Measurements from ENCODE around the gene STAT2.

DNA sequence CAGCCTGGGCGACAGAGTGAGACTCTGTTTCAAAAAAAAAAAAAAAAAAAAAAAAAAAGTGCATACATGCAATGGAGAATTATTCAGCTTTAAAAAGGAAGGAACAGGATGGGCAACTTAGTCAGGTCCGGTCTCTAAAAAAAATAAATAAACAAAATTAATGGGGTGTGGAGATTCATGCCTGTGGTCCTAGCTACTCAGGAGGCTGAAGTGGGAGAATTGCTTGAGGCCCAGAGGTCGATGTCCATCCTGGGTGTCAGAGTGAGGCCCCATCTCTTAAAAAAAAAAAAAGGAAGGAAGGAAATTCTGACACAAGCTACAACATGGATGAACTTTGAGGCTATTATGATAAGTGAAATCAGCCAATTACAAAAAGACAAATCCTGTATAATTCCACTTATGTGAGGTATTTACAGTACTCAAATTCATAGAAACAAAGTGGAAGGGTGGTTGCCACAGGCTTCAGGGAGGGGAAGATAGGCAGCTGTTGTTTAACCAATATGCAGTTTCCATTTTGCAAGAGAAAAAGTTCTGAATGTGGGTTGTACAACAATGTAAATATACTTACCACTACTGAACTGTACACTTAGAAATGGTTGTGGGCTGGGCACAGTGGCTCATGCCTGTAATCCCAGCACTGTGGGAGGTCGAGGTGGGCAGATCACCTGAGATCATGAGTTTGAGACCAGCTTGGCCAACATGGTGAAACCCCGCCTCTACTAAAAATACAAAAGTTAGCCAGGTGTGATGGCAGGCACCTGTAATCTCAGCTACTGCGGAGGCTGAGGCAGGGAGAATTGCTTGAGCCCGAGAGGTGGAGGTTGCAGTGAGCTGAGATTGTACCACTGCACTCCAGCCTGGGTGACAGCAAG, 15.1 kb upstream of the STAT2 start:
- TF ChIP-seq, protein P1, sequence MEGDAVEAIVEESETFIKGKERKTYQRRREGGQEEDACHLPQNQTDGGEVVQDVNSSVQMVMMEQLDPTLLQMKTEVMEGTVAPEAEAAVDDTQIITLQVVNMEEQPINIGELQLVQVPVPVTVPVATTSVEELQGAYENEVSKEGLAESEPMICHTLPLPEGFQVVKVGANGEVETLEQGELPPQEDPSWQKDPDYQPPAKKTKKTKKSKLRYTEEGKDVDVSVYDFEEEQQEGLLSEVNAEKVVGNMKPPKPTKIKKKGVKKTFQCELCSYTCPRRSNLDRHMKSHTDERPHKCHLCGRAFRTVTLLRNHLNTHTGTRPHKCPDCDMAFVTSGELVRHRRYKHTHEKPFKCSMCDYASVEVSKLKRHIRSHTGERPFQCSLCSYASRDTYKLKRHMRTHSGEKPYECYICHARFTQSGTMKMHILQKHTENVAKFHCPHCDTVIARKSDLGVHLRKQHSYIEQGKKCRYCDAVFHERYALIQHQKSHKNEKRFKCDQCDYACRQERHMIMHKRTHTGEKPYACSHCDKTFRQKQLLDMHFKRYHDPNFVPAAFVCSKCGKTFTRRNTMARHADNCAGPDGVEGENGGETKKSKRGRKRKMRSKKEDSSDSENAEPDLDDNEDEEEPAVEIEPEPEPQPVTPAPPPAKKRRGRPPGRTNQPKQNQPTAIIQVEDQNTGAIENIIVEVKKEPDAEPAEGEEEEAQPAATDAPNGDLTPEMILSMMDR (IDR thresholded peaks at IDR 0.05; ENCODE audit: low read depth, low read length) = no peak
- no peak for TF ChIP-seq EZH2phosphoT487 (IDR thresholded peaks at IDR 0.05; ENCODE audit: low read depth)
